Kidney (tissue), 14 donors: ENCODE measurements around the gene ZDHHC11. TPM values are rescaled to one million over a fixed set of nuclear protein-coding genes. Genes with fewer than 3 reads are reported as not detected.
"Not testable (repeated sequence)": the region's sequence is repeated elsewhere in the genome, so short reads cannot be mapped to it uniquely, and the experiment has no call there.

Experiments
- DNase-seq, 5 donors: peaks; one replicate each; pipeline ENCODE4 v3.0.0-alpha.2; 2013 to 2020
- FAIRE-seq: peaks from 2 replicates; lab custom pipeline; 2012; peaks lifted over from hg19 to GRCh38; lab: Jason Lieb, UNC
- H3K27ac ChIP-seq, 2 donors: one replicate each; pipeline ENCODE4 v1.7.0; 2013; ENCODE audit warnings: low read depth in 2 of 2, low read length in 2 of 2, inconsistent platforms in 1 of 2
- H3K27me3 ChIP-seq: one replicate; pipeline ENCODE4 v1.7.1; 2013; ENCODE audit warnings: low read length, inconsistent platforms; ENCODE audit not compliant: control insufficient read depth, insufficient read depth
- H3K36me3 ChIP-seq, 3 donors: one replicate each; pipeline versions ENCODE4 v1.7.0 to v1.7.1; 2013; ENCODE audit warnings: low read length in 3 of 3, control low read depth in 1 of 3, inconsistent platforms in 1 of 3; ENCODE audit not compliant: insufficient read depth in 3 of 3, control insufficient read depth in 2 of 3
- H3K4me1 ChIP-seq, 3 donors: one replicate each; pipeline versions ENCODE4 v1.7.0 to v1.7.1; 2013; ENCODE audit warnings: low read length in 3 of 3, inconsistent platforms in 1 of 3, low read depth in 1 of 3; ENCODE audit not compliant: control insufficient read depth in 2 of 3, insufficient read depth in 2 of 3
- H3K4me3 ChIP-seq, 3 donors: one replicate each; pipeline versions ENCODE4 v1.7.0 to v1.8.1; 2013; ENCODE audit warnings: low read length in 3 of 3, control low read depth in 1 of 3, inconsistent platforms in 1 of 3
- H3K9ac ChIP-seq, 3 donors: one replicate each; pipeline versions ENCODE4 v1.7.0 to v1.7.1; 2013; ENCODE audit warnings: low read length in 3 of 3, control low read depth in 1 of 3, inconsistent platforms in 1 of 3
- H3K9me3 ChIP-seq, 3 donors: one replicate each; pipeline versions ENCODE4 v1.7.0 to v1.7.1; 2013; ENCODE audit warnings: low read length in 3 of 3, control low read depth in 1 of 3, inconsistent platforms in 1 of 3; ENCODE audit not compliant: control insufficient read depth in 2 of 3, insufficient read depth in 1 of 3
- intact Hi-C: fragments of 100-400 bp; cut with DNase I; formaldehyde crosslinking; loops from one replicate; pipeline ENCODE4 v1.11.1; 2022
- polyA plus RNA-seq: library from polyadenylated mRNA; stranded (reverse); fragments of 350-450 nt; fragmentation: Illumina TruSeq; extraction: RNeasy Lipid Tissue Mini Kit (QIAGEN cat#74804); gene quantifications from one replicate; pipeline ENCODE4 v1.2.3, GENCODE V29; 2014; ENCODE audit warnings: low read depth, low replicate concordance; ENCODE audit not compliant: insufficient read depth
- total RNA-seq: library from RNA; stranded (reverse); fragmentation: NEBNext Ultra II Directional; extraction: Animal tissue kit (Norgen Biotek cat#: 25700); gene quantifications from one replicate; pipeline ENCODE4 v1.2.1, GENCODE V29; 2021
- TF ChIP-seq, protein P1 (sequence below): IDR thresholded peaks from 3 replicates; pipeline ENCODE4 v1.5.1; 2012; ENCODE audit warnings: mild to moderate bottlenecking, moderate library complexity, borderline replicate concordance; ENCODE audit not compliant: insufficient read depth; ENCODE audit errors: extremely low read depth
- donor health status: control.
- donor health status: control.
- donor health status: control.
- donor health status: control.
- donor health status: control.
- donor health status: DM: yes; HTN: yes; CAD: no.
- donor health status: Normal renal cell carcinoma (clear cell type).

Gene ZDHHC11
- total and polyA plus RNA-seq, 2 donors from 2014 or later, result 1.6 to 10.1 TPM

GRCh38 chr5:778967-779366 lies 71.8 kb downstream of the ZDHHC11 start:
- peak in 1 of 5 donors; percentile 49 for DNase-seq
- intact Hi-C loops, result loop anchor here (10.0 kb wide), 1 partner anchor 94 kb away; no protein-coding TSS in a partner anchor

GRCh38 chr5:778421-778820 lies 72.4 kb downstream of the ZDHHC11 start:
- H3K27me3 ChIP-seq, H3K9me3 ChIP-seq, FAIRE-seq, H3K27ac ChIP-seq, H3K36me3 ChIP-seq, H3K4me1 ChIP-seq, H3K4me3 ChIP-seq, H3K9ac ChIP-seq: not testable (repeated sequence)
- DNase-seq, result peak in 1 of 5 donors; percentile 48
- intact Hi-C loops, result loop anchor here (10.0 kb wide), 1 partner anchor 94 kb away; no protein-coding TSS in a partner anchor

More at GRCh38 chr5:778967-779366, 71.8 kb downstream of the ZDHHC11 start:
- not testable (repeated sequence) for H3K27me3 ChIP-seq, FAIRE-seq, H3K9ac ChIP-seq, H3K9me3 ChIP-seq, H3K4me1 ChIP-seq, H3K4me3 ChIP-seq, H3K36me3 ChIP-seq, H3K27ac ChIP-seq

DNA sequence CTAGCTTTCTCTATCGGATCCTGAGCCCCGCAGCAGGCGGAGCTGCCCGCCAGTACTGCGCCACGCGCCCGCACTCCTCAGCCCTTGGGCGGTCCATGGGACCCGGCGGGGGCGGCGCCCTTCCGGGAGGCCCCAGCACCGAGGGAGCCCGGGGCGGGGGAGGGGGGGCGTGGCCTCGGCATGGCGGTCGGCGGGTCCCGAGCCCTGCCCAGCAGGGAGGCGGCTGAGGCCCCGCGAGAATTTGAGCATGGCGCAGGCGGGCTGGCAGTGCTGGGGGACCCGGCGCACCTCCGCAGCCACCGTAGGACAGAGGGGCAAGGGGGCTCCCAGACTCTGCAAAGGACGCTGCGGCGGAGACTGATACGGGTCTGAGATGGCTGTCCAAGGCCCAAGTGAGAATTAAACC lies 73.0 kb downstream of the ZDHHC11 start:
- peak in 1 of 5 donors; percentile 84 for DNase-seq
- Histone ChIP-seq H3K4me3 (no peak overlapping the region), H3K9me3 (no peaks in the 10 kb centered on the region), H3K27me3 (peaks cover 6% of the 10 kb centered on the region), H3K4me1 (no peaks in the 10 kb centered on the region), H3K9ac (no peak overlapping the region), H3K27ac (no peak overlapping the region), H3K36me3 (no peaks in the 10 kb centered on the region)
- no peak for FAIRE-seq
- intact Hi-C loops, result loop anchor here (10.0 kb wide), 1 partner anchor 93 kb away; no protein-coding TSS in a partner anchor
- TF ChIP-seq, protein P1, sequence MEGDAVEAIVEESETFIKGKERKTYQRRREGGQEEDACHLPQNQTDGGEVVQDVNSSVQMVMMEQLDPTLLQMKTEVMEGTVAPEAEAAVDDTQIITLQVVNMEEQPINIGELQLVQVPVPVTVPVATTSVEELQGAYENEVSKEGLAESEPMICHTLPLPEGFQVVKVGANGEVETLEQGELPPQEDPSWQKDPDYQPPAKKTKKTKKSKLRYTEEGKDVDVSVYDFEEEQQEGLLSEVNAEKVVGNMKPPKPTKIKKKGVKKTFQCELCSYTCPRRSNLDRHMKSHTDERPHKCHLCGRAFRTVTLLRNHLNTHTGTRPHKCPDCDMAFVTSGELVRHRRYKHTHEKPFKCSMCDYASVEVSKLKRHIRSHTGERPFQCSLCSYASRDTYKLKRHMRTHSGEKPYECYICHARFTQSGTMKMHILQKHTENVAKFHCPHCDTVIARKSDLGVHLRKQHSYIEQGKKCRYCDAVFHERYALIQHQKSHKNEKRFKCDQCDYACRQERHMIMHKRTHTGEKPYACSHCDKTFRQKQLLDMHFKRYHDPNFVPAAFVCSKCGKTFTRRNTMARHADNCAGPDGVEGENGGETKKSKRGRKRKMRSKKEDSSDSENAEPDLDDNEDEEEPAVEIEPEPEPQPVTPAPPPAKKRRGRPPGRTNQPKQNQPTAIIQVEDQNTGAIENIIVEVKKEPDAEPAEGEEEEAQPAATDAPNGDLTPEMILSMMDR, result no peak

GRCh38 chr5:776862-777711 lies 73.7 kb downstream of the ZDHHC11 start:
- H3K9ac ChIP-seq, result no peak overlapping the region
- DNase-seq (peak; percentile 71 to 89 (median 83)), FAIRE-seq (no peak)
- H3K36me3 ChIP-seq, result no peaks in the 10 kb centered on the region
- H3K9me3 ChIP-seq, result no peaks in the 10 kb centered on the region
- TF ChIP-seq, protein P1, result no peak
- H3K4me3 ChIP-seq, result peak overlapping the region in 2 of 3 donors; percentile 7 to 17
- H3K27me3 ChIP-seq, result peaks cover 6% of the 10 kb centered on the region
- H3K27ac ChIP-seq, result no peak overlapping the region
- intact Hi-C loops, result loop anchor here (10.0 kb wide), 1 partner anchor 92 kb away; no protein-coding TSS in a partner anchor
- no peaks in the 10 kb centered on the region for H3K4me1 ChIP-seq
